Measurements from ENCODE around the gene THBS1.

THBS1 gene

GRCh38 chr15:39642011-39642640 is 61.2 kb downstream of the THBS1 start:
- no peak overlapping the region for H3K4me3 ChIP-seq (ENCODE audit: low read depth, low read length)
- TF ChIP-seq CTCF (IDR thresholded peaks at IDR 0.05; ENCODE audit: borderline replicate concordance, insufficient read depth, low read depth, low read length): no peak

GRCh38 chr15:39643727-39644126 is 62.8 kb downstream of the THBS1 start:
- TF ChIP-seq CTCF (IDR thresholded peaks at IDR 0.05; ENCODE audit: borderline replicate concordance, insufficient read depth, low read depth, low read length): no peak
- H3K4me3 ChIP-seq (ENCODE audit: low read depth, low read length): no peak overlapping the region

- H3K4me3 ChIP-seq (ENCODE audit: low read depth, low read length): no peak overlapping the region
- TF ChIP-seq CTCF (IDR thresholded peaks at IDR 0.05; ENCODE audit: borderline replicate concordance, insufficient read depth, low read depth, low read length): no peak
Measured at GRCh38 chr15:39644136-39644535, 63.3 kb downstream of the THBS1 start.

- no peak overlapping the region for H3K4me3 ChIP-seq (ENCODE audit: low read depth, low read length)
- no peak for TF ChIP-seq CTCF (IDR thresholded peaks at IDR 0.05; ENCODE audit: borderline replicate concordance, insufficient read depth, low read depth, low read length)
Measured at GRCh38 chr15:39645138-39645975, 64.5 kb downstream of the THBS1 start.

- no peak overlapping the region for H3K4me3 ChIP-seq (ENCODE audit: low read depth, low read length)
- no peak for TF ChIP-seq CTCF (IDR thresholded peaks at IDR 0.05; ENCODE audit: borderline replicate concordance, insufficient read depth, low read depth, low read length)
Measured at GRCh38 chr15:39645976-39646257, 65.0 kb downstream of the THBS1 start.

- TF ChIP-seq CTCF (IDR thresholded peaks at IDR 0.05; ENCODE audit: borderline replicate concordance, insufficient read depth, low read depth, low read length): no peak
- no peak overlapping the region for H3K4me3 ChIP-seq (ENCODE audit: low read depth, low read length)
Measured at GRCh38 chr15:39646425-39646824, 65.5 kb downstream of the THBS1 start.
